Subcutaneous adipose tissue (tissue), 4 donors: ENCODE measurements around the gene OR2S2. TPM values are rescaled to one million over a fixed set of nuclear protein-coding genes. Genes with fewer than 3 reads are reported as not detected.

Experiments used
- total RNA-seq, 4 donors: library from RNA; depleted of rRNA; stranded (reverse); fragments of >200 nt; gene quantifications; one replicate each; pipeline ENCODE4 v1.1.0, GENCODE V29; 2016
- TF ChIP-seq, protein P1 (sequence below): fragments of 450-650 bp; IDR thresholded peaks from one replicate; pipeline ENCODE4 v1.5.1; 2016; ENCODE audit warnings: low read depth, mild to moderate bottlenecking, control low read depth, antibody characterized with exemption, moderate library complexity

The OR2S2 gene
- total RNA-seq, 4 donors from 2014 or later, result not detected

- TF ChIP-seq, protein P1, sequence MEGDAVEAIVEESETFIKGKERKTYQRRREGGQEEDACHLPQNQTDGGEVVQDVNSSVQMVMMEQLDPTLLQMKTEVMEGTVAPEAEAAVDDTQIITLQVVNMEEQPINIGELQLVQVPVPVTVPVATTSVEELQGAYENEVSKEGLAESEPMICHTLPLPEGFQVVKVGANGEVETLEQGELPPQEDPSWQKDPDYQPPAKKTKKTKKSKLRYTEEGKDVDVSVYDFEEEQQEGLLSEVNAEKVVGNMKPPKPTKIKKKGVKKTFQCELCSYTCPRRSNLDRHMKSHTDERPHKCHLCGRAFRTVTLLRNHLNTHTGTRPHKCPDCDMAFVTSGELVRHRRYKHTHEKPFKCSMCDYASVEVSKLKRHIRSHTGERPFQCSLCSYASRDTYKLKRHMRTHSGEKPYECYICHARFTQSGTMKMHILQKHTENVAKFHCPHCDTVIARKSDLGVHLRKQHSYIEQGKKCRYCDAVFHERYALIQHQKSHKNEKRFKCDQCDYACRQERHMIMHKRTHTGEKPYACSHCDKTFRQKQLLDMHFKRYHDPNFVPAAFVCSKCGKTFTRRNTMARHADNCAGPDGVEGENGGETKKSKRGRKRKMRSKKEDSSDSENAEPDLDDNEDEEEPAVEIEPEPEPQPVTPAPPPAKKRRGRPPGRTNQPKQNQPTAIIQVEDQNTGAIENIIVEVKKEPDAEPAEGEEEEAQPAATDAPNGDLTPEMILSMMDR, result no peak
Observed at GRCh38 chr9:35937227-35937626, 20.7 kb downstream of the OR2S2 start.

DNA sequence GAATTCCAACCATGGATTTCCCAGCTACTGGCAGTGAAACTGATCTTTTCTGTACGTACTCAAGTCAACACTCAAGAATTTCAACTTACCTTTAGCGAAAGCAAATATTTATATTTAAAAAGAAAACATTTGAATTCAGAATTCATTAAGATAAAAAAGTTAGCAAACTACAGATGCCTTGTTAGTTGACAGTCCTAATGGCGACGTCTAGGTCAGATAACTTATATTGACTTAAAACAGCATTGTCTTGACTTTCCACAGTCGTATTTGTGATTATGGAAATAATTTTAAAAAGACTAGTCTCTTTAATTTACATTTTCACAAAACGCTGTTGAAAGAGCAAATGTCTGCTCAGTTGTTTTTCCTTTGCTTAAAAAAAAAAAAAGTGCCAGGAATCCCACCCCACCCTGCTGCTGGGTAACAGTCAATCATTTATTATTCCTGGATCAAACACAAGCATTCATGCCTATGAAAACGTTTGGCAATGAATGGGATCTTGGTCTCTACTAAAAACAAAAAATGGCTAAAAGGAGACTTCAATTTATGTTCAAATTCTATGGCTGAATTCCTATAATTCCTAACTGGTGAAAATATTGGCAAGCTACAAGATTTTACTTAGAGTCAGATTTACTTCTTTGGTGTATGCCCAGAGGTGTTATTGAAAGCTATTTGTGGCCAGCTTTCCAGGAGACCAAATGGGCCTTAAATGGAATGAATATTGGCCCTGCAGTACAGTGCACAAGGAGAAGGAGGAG, 22.0 kb downstream of the OR2S2 start:
- TF ChIP-seq, protein P1, result no peak

- TF ChIP-seq, protein P1, result no peak
Observed at GRCh38 chr9:35935261-35935660, 22.7 kb downstream of the OR2S2 start.

DNA sequence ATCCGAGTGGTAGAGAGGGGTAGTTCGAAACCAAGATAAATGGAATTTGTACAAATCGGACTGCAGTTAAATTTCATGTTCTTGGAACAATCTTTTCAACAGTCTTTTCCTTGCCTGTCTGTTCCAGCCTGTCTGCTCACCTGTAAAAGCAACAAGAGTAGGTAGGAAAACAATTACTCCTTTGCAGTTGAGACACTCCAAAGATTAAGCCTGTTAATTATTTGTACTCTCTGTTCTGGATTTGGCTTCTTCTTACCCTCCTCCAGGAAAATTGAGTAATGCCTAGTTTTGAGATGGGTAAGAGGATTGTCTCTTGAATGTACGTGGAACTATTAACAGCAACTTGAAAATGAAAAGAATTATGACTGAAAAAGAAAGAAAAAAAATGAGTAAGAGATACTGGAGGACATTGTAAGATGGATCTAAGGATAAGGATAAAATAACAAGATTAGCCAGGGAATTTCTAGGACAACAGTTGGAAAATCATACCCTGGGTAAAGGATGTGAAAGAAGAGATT, 24.3 kb downstream of the OR2S2 start:
- TF ChIP-seq, protein P1, result no peak

- TF ChIP-seq, protein P1, result no peak
Observed at GRCh38 chr9:35932735-35933134, 25.2 kb downstream of the OR2S2 start.

DNA sequence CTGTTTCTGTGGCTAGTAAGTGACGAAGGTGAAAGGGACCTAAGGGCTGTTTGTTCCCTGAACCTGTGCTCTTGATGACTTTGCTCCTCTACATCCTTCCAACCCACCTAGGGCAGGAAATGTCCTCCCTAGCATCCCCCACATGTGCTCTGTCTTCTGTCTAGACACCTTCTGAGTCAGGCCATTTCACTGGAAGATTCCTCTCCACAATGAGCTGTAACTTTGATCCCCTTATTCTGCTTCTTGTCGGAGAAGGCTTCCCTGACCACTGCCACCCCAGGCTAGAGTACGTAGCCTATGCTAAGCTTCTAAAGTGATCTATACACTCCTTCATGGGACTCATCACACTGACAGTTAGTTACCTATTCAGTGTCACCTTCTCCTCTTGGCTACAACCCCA, 27.0 kb downstream of the OR2S2 start:
- TF ChIP-seq, protein P1, result no peak

- TF ChIP-seq, protein P1, result no peak
Observed at GRCh38 chr9:35930521-35930920, 27.4 kb downstream of the OR2S2 start.
